H1 (cell line): ENCODE results near the gene SLC35A3. TPM values are rescaled to one million over a fixed set of nuclear protein-coding genes. Genes with fewer than 3 reads are reported as not detected.

Source experiments
- CTCF ChIA-PET: fragments of 300-600 bp; sonication (Branson Sonifier 250); formaldehyde crosslinking; loops from one replicate; lab custom pipeline; 2021; ENCODE audit not compliant: partially characterized antibody; lab: Charles Lee
- POLR2A ChIA-PET: fragments of 300-600 bp; sonication (Branson Sonifier 250); formaldehyde crosslinking; loops from one replicate; lab custom pipeline; 2021; ENCODE audit warnings: inconsistent platforms; ENCODE audit not compliant: partially characterized antibody; lab: Charles Lee
- DNase-seq, 2 experiments: peaks; one replicate each; pipeline versions ENCODE4 v3.0.0 to v3.0.0-alpha.2; 2010 to 2022; ENCODE audit warnings: low spot score in 2 of 2, low read depth in 1 of 2, mixed read lengths in 1 of 2
- FAIRE-seq: peaks from 2 replicates; lab custom pipeline; 2011; peaks lifted over from hg19 to GRCh38; lab: Jason Lieb, UNC
- H2AFZ ChIP-seq: 2 replicates; pipeline ENCODE4 v1.8.1; 2012; ENCODE audit warnings: low read length, inconsistent platforms
- H2AK5ac ChIP-seq: 2 replicates; pipeline ENCODE4 v1.6.1; 2013; ENCODE audit warnings: low read depth, low read length
- H2BK120ac ChIP-seq: replicated peaks from 2 replicates; pipeline ENCODE3; 2013; ENCODE audit warnings: low read depth, low read length, inconsistent platforms
- H2BK12ac ChIP-seq: 2 replicates; pipeline ENCODE4 v1.6.1; 2013; ENCODE audit warnings: low read depth, low read length
- H2BK15ac ChIP-seq: 2 replicates; pipeline ENCODE4 v1.6.1; 2013; ENCODE audit warnings: low read length
- H2BK20ac ChIP-seq: 2 replicates; pipeline ENCODE4 v1.6.1; 2013; ENCODE audit warnings: low read length
- H2BK5ac ChIP-seq: 2 replicates; pipeline ENCODE4 v1.6.1; 2013; ENCODE audit warnings: low read depth, low read length
- H3K14ac ChIP-seq: 2 replicates; pipeline ENCODE4 v1.6.1; 2013; ENCODE audit warnings: inconsistent platforms; ENCODE audit not compliant: insufficient read length
- H3K18ac ChIP-seq: 2 replicates; pipeline ENCODE4 v1.6.1; 2013; ENCODE audit warnings: low read length; ENCODE audit errors: extremely low read depth
- H3K23ac ChIP-seq: 2 replicates; pipeline ENCODE4 v1.6.1; 2013; ENCODE audit warnings: inconsistent platforms; ENCODE audit not compliant: insufficient read length
- H3K23me2 ChIP-seq: 2 replicates; pipeline ENCODE4 v1.6.1; 2013; ENCODE audit warnings: low read depth, low read length
- H3K27ac ChIP-seq: 2 replicates; pipeline ENCODE4 v1.6.1; 2011; ENCODE audit warnings: low read depth, low read length, inconsistent platforms
- H3K27me3 ChIP-seq, 4 experiments: replicated peaks in 1 of 4; 1 replicate in 1 of 4; 2 replicates in 3 of 4; pipeline versions ENCODE4 v1.6.1 to v1.8.1; 2011 to 2013; ENCODE audit warnings: low read length in 3 of 4, mild to moderate bottlenecking in 3 of 4, inconsistent platforms in 2 of 4, mixed read lengths in 2 of 4, moderate library complexity in 1 of 4; ENCODE audit not compliant: control insufficient read depth in 3 of 4, insufficient read depth in 3 of 4; ENCODE audit errors: extremely low read depth in 1 of 4
- H3K36me3 ChIP-seq, 4 experiments: 2 replicates each; pipeline versions ENCODE4 v1.6.1 to v1.8.1; 2011 to 2013; ENCODE audit warnings: mild to moderate bottlenecking in 4 of 4, low read length in 3 of 4, moderate library complexity in 2 of 4, control low read depth in 1 of 4, inconsistent platforms in 1 of 4; ENCODE audit not compliant: insufficient read depth in 4 of 4, control insufficient read depth in 2 of 4
- H3K4ac ChIP-seq: replicated peaks from 2 replicates; pipeline ENCODE3; 2013; ENCODE audit warnings: low read length, low read depth, mixed read lengths, inconsistent platforms; ENCODE audit not compliant: insufficient read length
- H3K4me1 ChIP-seq, 4 experiments: replicated peaks in 1 of 4; 1 replicate in 1 of 4; 2 replicates in 3 of 4; pipeline versions ENCODE4 v1.6.1 to v1.8.1; 2011 to 2013; ENCODE audit warnings: low read length in 3 of 4, inconsistent platforms in 2 of 4, mixed read lengths in 1 of 4; ENCODE audit not compliant: insufficient read depth in 4 of 4, control insufficient read depth in 3 of 4
- H3K4me2 ChIP-seq, 2 experiments: 2 replicates each; pipeline versions ENCODE4 v1.6.1 to v1.8.1; 2011 to 2013; ENCODE audit warnings: low read depth in 2 of 2, low read length in 2 of 2, control low read depth in 1 of 2, inconsistent platforms in 1 of 2, mild to moderate bottlenecking in 1 of 2; ENCODE audit not compliant: insufficient read depth in 1 of 2
- H3K4me3 ChIP-seq, 4 experiments: fragments of 200-600, 300-600 bp in 1 of 4; sonication (generic), shearing (Covaris generic), sonication (Bioruptor Twin) in 1 of 4; 2 replicates each; pipeline versions ENCODE4 v1.5.1 to v1.8.1; 2011 to 2016; ENCODE audit warnings: low read length in 4 of 4, low read depth in 3 of 4, control low read depth in 2 of 4, inconsistent platforms in 2 of 4, mild to moderate bottlenecking in 2 of 4, mixed read lengths in 1 of 4, moderate library complexity in 1 of 4; ENCODE audit not compliant: insufficient read depth in 2 of 4; ENCODE audit errors: extremely low read depth in 1 of 4
- H3K56ac ChIP-seq: replicated peaks from 2 replicates; pipeline ENCODE3; 2013; ENCODE audit warnings: low read depth, mild to moderate bottlenecking, mixed read lengths, low read length, inconsistent platforms; ENCODE audit not compliant: insufficient read length
- H3K79me1 ChIP-seq: 2 replicates; pipeline ENCODE4 v1.6.1; 2013; ENCODE audit warnings: low read depth, low read length, control low read depth
- H3K79me2 ChIP-seq, 2 experiments: 2 replicates each; pipeline versions ENCODE4 v1.6.1 to v1.8.1; 2012 to 2013; ENCODE audit warnings: low read length in 2 of 2, mild to moderate bottlenecking in 2 of 2, inconsistent platforms in 1 of 2; ENCODE audit not compliant: insufficient read depth in 2 of 2, control insufficient read depth in 1 of 2
- H3K9ac ChIP-seq, 4 experiments: replicated peaks in 1 of 4; 1 replicate in 1 of 4; 2 replicates in 3 of 4; pipeline versions ENCODE4 v1.6.1 to v1.8.1; 2011 to 2013; ENCODE audit warnings: low read depth in 3 of 4, low read length in 3 of 4, control low read depth in 2 of 4, mild to moderate bottlenecking in 2 of 4, moderate library complexity in 2 of 4, inconsistent platforms in 1 of 4; ENCODE audit errors: extremely low read depth in 1 of 4
- H3K9me3 ChIP-seq, 2 experiments: 2 replicates each; pipeline versions ENCODE4 v1.6.1 to v1.8.1; 2012 to 2013; ENCODE audit warnings: mild to moderate bottlenecking in 2 of 2, moderate library complexity in 2 of 2, control low read depth in 1 of 2, inconsistent platforms in 1 of 2, low read depth in 1 of 2, low read length in 1 of 2, mixed read lengths in 1 of 2; ENCODE audit not compliant: insufficient read depth in 2 of 2
- H4K20me1 ChIP-seq, 2 experiments: replicated peaks in 1 of 2; 2 replicates each; pipeline versions ENCODE3 to v1.8.1; 2011 to 2013; ENCODE audit warnings: inconsistent platforms in 2 of 2, low read length in 2 of 2, mild to moderate bottlenecking in 1 of 2; ENCODE audit not compliant: insufficient read depth in 2 of 2, control insufficient read depth in 1 of 2
- H4K5ac ChIP-seq: 2 replicates; pipeline ENCODE4 v1.6.1; 2013; ENCODE audit warnings: low read length, low read depth, mixed read lengths, inconsistent platforms; ENCODE audit not compliant: insufficient read length
- H4K8ac ChIP-seq: 2 replicates; pipeline ENCODE4 v1.8.0; 2013; ENCODE audit warnings: mild to moderate bottlenecking, moderate library complexity, low read length, inconsistent platforms; ENCODE audit not compliant: insufficient read depth; ENCODE audit errors: extremely low read depth
- H4K91ac ChIP-seq: replicated peaks from 2 replicates; pipeline ENCODE3; 2013; ENCODE audit warnings: low read length, mixed read lengths, inconsistent platforms; ENCODE audit not compliant: insufficient read length
- CEBPB ChIP-seq: IDR thresholded peaks from 2 replicates; pipeline ENCODE4 v1.6.1; 2012; ENCODE audit warnings: low read depth, low read length
- YY1 ChIP-seq: IDR thresholded peaks from 2 replicates; pipeline ENCODE4 v1.6.1; 2011; ENCODE audit warnings: low read depth, mild to moderate bottlenecking, low read length
- WGBS, 2 experiments: shearing (Covaris generic) in 1 of 2; methylation state at CpG; one replicate each; pipeline versions ENCODE4 v1.1.6 to v1.1.7; 2013 to 2015; ENCODE audit warnings: low lambda C conversion rate in 2 of 2, mixed read lengths in 2 of 2, inconsistent platforms in 1 of 2, low coverage in 1 of 2, missing lambda C conversion rate in 1 of 2; ENCODE audit not compliant: insufficient replicate concordance in 2 of 2, insufficient coverage in 1 of 2, insufficient read length in 1 of 2; ENCODE audit errors: extremely low coverage in 1 of 2, missing lambda C conversion rate in 1 of 2; 5-methylcytosine and 5-hydroxymethylcytosine counted together
- polyA plus RNA-seq, 7 experiments: library from polyadenylated mRNA; depleted of rRNA in 3 of 7; stranded (reverse) in 5 of 7; unstranded in 2 of 7; fragments of >200 nt in 5 of 7; fragments of 200-250 nt in 2 of 7; gene quantifications; 1 replicate in 5 of 7; 2 replicates in 1 of 7; 4 replicates in 1 of 7; pipeline versions ENCODE4 v1.2.1 to v1.2.3, GENCODE V29; 2011 to 2013; ENCODE audit warnings: missing spikeins in 2 of 7, mixed read lengths in 2 of 7
- total RNA-seq: library from RNA; stranded (reverse); fragmentation: NEBNext Ultra II Directional; extraction: Animal tissue kit (Norgen Biotek cat#: 25700); gene quantifications from 2 replicates; pipeline ENCODE4 v1.2.1, GENCODE V29; 2021

The SLC35A3 gene
- total and polyA plus RNA-seq, 2 of the 8 experiments (the other 6 are each of a cell fraction or from before 2014, with no cell fraction given) = 3.0 to 13.8 TPM

GRCh38 chr1:99996951-99997350 lies 27.2 kb downstream of the SLC35A3 start:
- no peak overlapping the region for H2BK12ac ChIP-seq
- H3K4ac ChIP-seq = no peak overlapping the region
- H3K27ac ChIP-seq = no peak overlapping the region
- H3K14ac ChIP-seq = no peak overlapping the region
- CTCF ChIA-PET = no interaction called here
- H2AFZ ChIP-seq = no peak overlapping the region
- H3K23me2 ChIP-seq = no peaks in the 10 kb centered on the region
- H3K9ac ChIP-seq = no peak overlapping the region
- no peak overlapping the region for H2AK5ac ChIP-seq
- no peak overlapping the region for H3K56ac ChIP-seq
- H3K79me2 ChIP-seq = no peaks in the 10 kb centered on the region
- 89% methylated on average over 4 of the region's 4 CpGs; no CpG with 5 or more reads in 1 of the 2 experiments for WGBS, 2 experiments
- no peak overlapping the region for H3K23ac ChIP-seq
- no peak for DNase-seq
- H4K91ac ChIP-seq = no peak overlapping the region
- H2BK120ac ChIP-seq = no peak overlapping the region
- no peaks in the 10 kb centered on the region for H3K9me3 ChIP-seq
- no peaks in the 10 kb centered on the region for H3K27me3 ChIP-seq
- H4K20me1 ChIP-seq = no peaks in the 10 kb centered on the region
- POLR2A ChIA-PET = no interaction called here
- TF ChIP-seq YY1 (no peak), CEBPB (0 out of 2 replicates have a peak, but pooled peaks have one; percentile 29)
- no peak overlapping the region for H3K18ac ChIP-seq
- no peaks in the 10 kb centered on the region for H3K4me1 ChIP-seq
- no peak overlapping the region for H3K4me3 ChIP-seq
- FAIRE-seq = no peak
- H3K36me3 ChIP-seq = peaks cover 0 to 6% (median 0%) of the 10 kb centered on the region in 4 experiments; a peak in 1 of 8 replicates
- H4K8ac ChIP-seq = no peak overlapping the region
- no peak overlapping the region for H2BK5ac ChIP-seq
- H3K4me2 ChIP-seq = no peak overlapping the region
- H2BK20ac ChIP-seq = no peak overlapping the region
- H2BK15ac ChIP-seq = no peak overlapping the region
- no peak overlapping the region for H4K5ac ChIP-seq
- H3K79me1 ChIP-seq = no peaks in the 10 kb centered on the region
